GM12864 (cell line): ENCODE data around the gene PAPPA2.
"Not testable (repeated sequence)": the region's sequence is repeated elsewhere in the genome, so short reads cannot be mapped to it uniquely, and the experiment has no call there.

Experiments used
- DNase-seq: peaks from one replicate; pipeline ENCODE4 v3.0.0-alpha.2; 2011; ENCODE audit warnings: low read depth
- H3K4me3 ChIP-seq: 2 replicates; pipeline ENCODE4 v1.5.1; 2011; ENCODE audit warnings: mild to moderate bottlenecking, low read depth, low read length, control low read depth
- CTCF ChIP-seq: IDR thresholded peaks from 2 replicates; pipeline ENCODE4 v1.5.1; 2011; ENCODE audit warnings: low read depth, mild to moderate bottlenecking, moderate library complexity, low read length, control low read depth, inconsistent platforms; ENCODE audit errors: missing control alignments

PAPPA2 gene

GRCh38 chr1:176559474-176559873, 96.5 kb downstream of the PAPPA2 start:
- no peak for DNase-seq
- TF ChIP-seq CTCF = no peak
- no peak overlapping the region for H3K4me3 ChIP-seq

GRCh38 chr1:176559878-176560277, 96.9 kb downstream of the PAPPA2 start:
- TF ChIP-seq CTCF = peak; percentile 83
- peak; percentile 5 for DNase-seq
- H3K4me3 ChIP-seq = no peak overlapping the region

- TF ChIP-seq CTCF = no peak
- H3K4me3 ChIP-seq = no peak overlapping the region
- DNase-seq = no peak
These were observed 97.7 kb downstream of the PAPPA2 start for GRCh38 chr1:176560681-176561080.

- H3K4me3 ChIP-seq, DNase-seq: not testable (repeated sequence)
These were observed 98.8 kb downstream of the PAPPA2 start for GRCh38 chr1:176561761-176562160.

GRCh38 chr1:176566004-176566975, 103.3 kb downstream of the PAPPA2 start:
- no peak for DNase-seq
- no peak for TF ChIP-seq CTCF
- no peak overlapping the region for H3K4me3 ChIP-seq

- no peak overlapping the region for H3K4me3 ChIP-seq
- no peak for TF ChIP-seq CTCF
- no peak for DNase-seq
These were observed 104.3 kb downstream of the PAPPA2 start for GRCh38 chr1:176567190-176567794.

GRCh38 chr1:176568185-176568584, 105.2 kb downstream of the PAPPA2 start:
- no peak overlapping the region for H3K4me3 ChIP-seq
- DNase-seq = no peak
- TF ChIP-seq CTCF = no peak
